ENCODE data around the gene DSTN.

DNA sequence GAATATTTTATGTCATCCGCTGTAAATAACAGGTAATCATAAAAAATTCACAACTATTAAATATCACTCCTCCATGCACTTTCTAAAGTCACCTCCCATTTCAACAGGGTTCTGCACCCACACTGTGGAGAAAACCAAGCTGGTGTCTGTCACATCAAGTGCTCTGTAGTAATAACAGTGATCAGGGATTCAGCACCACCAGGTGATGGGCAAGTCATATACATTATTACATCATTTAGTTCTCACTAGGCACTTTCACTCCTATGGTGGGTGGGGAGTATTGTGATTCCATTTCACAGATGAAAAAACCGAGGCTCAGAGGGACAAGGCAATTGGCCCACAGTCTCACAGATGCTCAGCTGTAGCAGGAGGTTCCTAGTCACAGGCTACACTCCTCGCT is 47.3 kb upstream of the DSTN start:
- TF ChIP-seq, protein P1, sequence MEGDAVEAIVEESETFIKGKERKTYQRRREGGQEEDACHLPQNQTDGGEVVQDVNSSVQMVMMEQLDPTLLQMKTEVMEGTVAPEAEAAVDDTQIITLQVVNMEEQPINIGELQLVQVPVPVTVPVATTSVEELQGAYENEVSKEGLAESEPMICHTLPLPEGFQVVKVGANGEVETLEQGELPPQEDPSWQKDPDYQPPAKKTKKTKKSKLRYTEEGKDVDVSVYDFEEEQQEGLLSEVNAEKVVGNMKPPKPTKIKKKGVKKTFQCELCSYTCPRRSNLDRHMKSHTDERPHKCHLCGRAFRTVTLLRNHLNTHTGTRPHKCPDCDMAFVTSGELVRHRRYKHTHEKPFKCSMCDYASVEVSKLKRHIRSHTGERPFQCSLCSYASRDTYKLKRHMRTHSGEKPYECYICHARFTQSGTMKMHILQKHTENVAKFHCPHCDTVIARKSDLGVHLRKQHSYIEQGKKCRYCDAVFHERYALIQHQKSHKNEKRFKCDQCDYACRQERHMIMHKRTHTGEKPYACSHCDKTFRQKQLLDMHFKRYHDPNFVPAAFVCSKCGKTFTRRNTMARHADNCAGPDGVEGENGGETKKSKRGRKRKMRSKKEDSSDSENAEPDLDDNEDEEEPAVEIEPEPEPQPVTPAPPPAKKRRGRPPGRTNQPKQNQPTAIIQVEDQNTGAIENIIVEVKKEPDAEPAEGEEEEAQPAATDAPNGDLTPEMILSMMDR (conservative IDR thresholded peaks at IDR 0.05): no peak
- TF ChIP-seq ZFX (IDR thresholded peaks at IDR 0.05): no peak
